H1 (cell line): Measurements from ENCODE around the gene FRMD7. TPM values are rescaled to one million over a fixed set of nuclear protein-coding genes. Genes with fewer than 3 reads are reported as not detected.

ENCODE experiments used
- CTBP2 ChIP-seq: IDR thresholded peaks from 2 replicates; pipeline ENCODE4 v1.7.0; 2011; ENCODE audit warnings: borderline replicate concordance, mild to moderate bottlenecking, moderate library complexity, mixed read lengths, low read length; ENCODE audit not compliant: insufficient read depth, insufficient read length
- KDM4A ChIP-seq: IDR thresholded peaks from one replicate; pipeline ENCODE4 v1.7.1; 2012; ENCODE audit warnings: low read depth, mild to moderate bottlenecking, moderate library complexity, low read length, inconsistent platforms; ENCODE audit not compliant: severe bottlenecking
- SP1 ChIP-seq: IDR thresholded peaks from 2 replicates; pipeline ENCODE4 v1.6.1; 2011; ENCODE audit warnings: low read depth, low read length
- SRF ChIP-seq: IDR thresholded peaks from 2 replicates; pipeline ENCODE4 v1.6.1; 2011; ENCODE audit warnings: mild to moderate bottlenecking, low read depth, low read length, moderate library complexity
- TBP ChIP-seq: IDR thresholded peaks from 2 replicates; pipeline ENCODE4 v1.6.1; 2011; ENCODE audit warnings: low read depth, low read length, improper control_type of control experiment
- polyA plus RNA-seq, 7 experiments: library from polyadenylated mRNA; depleted of rRNA in 3 of 7; stranded (reverse) in 5 of 7; unstranded in 2 of 7; fragments of >200 nt in 5 of 7; fragments of 200-250 nt in 2 of 7; gene quantifications; 1 replicate in 5 of 7; 2 replicates in 1 of 7; 4 replicates in 1 of 7; pipeline versions ENCODE4 v1.2.1 to v1.2.3, GENCODE V29; 2011 to 2013; ENCODE audit warnings: missing spikeins in 2 of 7, mixed read lengths in 2 of 7
- total RNA-seq: library from RNA; stranded (reverse); fragmentation: NEBNext Ultra II Directional; extraction: Animal tissue kit (Norgen Biotek cat#: 25700); gene quantifications from 2 replicates; pipeline ENCODE4 v1.2.1, GENCODE V29; 2021

FRMD7 gene
- total and polyA plus RNA-seq, 2 of the 8 experiments (the other 6 are each of a cell fraction or from before 2014, with no cell fraction given) = not detected

DNA sequence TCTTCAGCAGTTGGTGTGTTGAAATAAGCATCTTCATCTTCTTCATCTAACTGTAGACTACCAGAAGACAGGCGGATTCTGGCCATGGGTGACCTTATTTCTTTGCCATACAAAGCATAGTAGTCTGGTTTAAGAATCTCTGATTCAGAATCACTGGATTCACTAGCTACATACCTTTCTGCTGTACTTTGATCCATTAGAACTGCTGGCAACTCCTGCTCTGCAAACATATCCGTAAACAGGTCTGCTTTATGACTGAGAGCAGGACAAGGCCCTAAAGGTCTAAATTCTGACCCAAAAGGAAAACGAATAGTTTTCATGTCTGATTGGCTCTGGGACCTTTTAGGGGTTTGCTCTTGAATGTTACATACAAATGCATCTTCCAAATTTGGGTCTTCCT is 49.9 kb downstream of the FRMD7 start (continued):
- TF ChIP-seq TBP = no peak
- TF ChIP-seq SRF = no peak
- TF ChIP-seq KDM4A = no peak
- TF ChIP-seq SP1 = no peak
- no peak for TF ChIP-seq CTBP2
